ENCODE measurements around the gene CLASRP. TPM values are rescaled to one million over a fixed set of nuclear protein-coding genes. Genes with fewer than 3 reads are reported as not detected.

The CLASRP gene
- total and polyA plus RNA-seq, 2 donors (not counting 1 experiment from before 2014, with no cell fraction given): 12.1 to 15.7 TPM

DNA sequence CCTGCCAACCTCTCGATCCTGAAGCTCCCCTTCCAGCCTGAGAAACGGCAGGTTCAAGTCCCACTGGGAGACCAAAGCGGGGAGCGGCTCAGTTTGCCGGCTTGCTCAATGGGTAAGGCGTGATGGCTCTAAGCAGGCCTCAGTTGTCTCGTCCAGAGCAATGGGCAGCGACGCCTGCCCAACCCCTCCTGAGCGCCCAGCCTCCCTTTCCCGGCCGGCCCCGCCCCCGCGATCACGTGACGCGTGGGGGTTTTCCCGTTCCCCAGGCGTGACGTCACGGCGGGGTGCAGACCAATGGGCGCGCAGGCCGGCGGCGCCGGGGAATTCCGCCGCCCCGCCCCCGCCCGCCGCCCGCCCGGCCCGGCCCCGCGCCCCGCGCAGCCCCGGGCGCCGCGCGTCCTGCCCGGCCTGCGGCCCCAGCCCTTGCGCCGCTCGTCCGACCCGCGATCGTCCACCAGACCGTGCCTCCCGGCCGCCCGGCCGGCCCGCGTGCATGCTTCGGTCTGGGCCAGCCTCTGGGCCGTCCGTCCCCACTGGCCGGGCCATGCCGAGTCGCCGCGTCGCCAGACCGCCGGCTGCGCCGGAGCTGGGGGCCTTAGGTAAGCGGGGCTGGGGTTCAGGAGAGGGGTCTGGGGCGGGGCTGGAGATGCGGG is 37.6 kb upstream of the CLASRP start, which contains the start of gene RELB:
Gene RELB, plus strand, starts transcription at position 378 of the 653 bp plus-strand sequence. Its CDS starts 116 bp downstream, at position 494.
- peak within 1 kb of the TSS; percentile 95 for H3K27ac ChIP-seq (ENCODE audit: insufficient read depth, low read length)
- peaks cover 3% of the 10 kb centered on the region for H3K4me1 ChIP-seq (ENCODE audit: control insufficient read depth, extremely low read depth, insufficient read depth, low read length)
- H3K9me3 ChIP-seq (ENCODE audit: control insufficient read depth, insufficient read depth, low read depth, low read length): no peaks in the 10 kb centered on the region
- TF ChIP-seq CTCF (conservative IDR thresholded peaks at IDR 0.05 in 1 of 2, IDR thresholded peaks at IDR 0.05 in 1 of 2; ENCODE audit: low read depth in 1 of 2, low read length in 2 of 2) (no peak), EZH2 (IDR thresholded peaks at IDR 0.05; ENCODE audit: low read length, missing control alignments) (no peak)
- H3K27me3 ChIP-seq (ENCODE audit: control insufficient read depth, insufficient read depth, low read length): no peaks in the 10 kb centered on the region
- peak within 1 kb of the TSS; percentile 62 to 75 (median 70) for H3K4me3 ChIP-seq (replicated peaks in 1 of 4; ENCODE audit: control extremely low read depth in 1 of 4, insufficient read depth in 1 of 4, low read depth in 3 of 4, low read length in 4 of 4)
- peak within 1 kb of the TSS; percentile 87 for H2AFZ ChIP-seq (ENCODE audit: low read length)
- no peaks in the 10 kb centered on the region for H4K20me1 ChIP-seq (ENCODE audit: control insufficient read depth, extremely low read depth, insufficient read depth, low read length)
- DNase-seq (ENCODE audit: low read depth in 2 of 2): peak; percentile 80 to 84
- H3K36me3 ChIP-seq (ENCODE audit: control insufficient read depth, insufficient read depth, low read length): no peaks in the 10 kb centered on the region
- H3K79me2 ChIP-seq (ENCODE audit: control insufficient read depth, insufficient read depth, low read length): no peaks in the 10 kb centered on the region
- peak within 1 kb of the TSS; percentile 95 for H3K4me2 ChIP-seq (ENCODE audit: extremely low read depth, insufficient read depth, low read length)
- H3K9ac ChIP-seq (ENCODE audit: insufficient read depth, low read length): peak within 1 kb of the TSS; percentile 97

GRCh38 chr19:45003485-45003884 is 35.4 kb upstream of the CLASRP start:
- Histone ChIP-seq H3K79me2 (ENCODE audit: control insufficient read depth, insufficient read depth, low read length) (no peaks in the 10 kb centered on the region), H3K9me3 (ENCODE audit: control insufficient read depth, insufficient read depth, low read depth, low read length) (no peaks in the 10 kb centered on the region), H3K27me3 (ENCODE audit: control insufficient read depth, insufficient read depth, low read length) (no peaks in the 10 kb centered on the region), H3K4me1 (ENCODE audit: control insufficient read depth, extremely low read depth, insufficient read depth, low read length) (peaks cover 3% of the 10 kb centered on the region), H3K36me3 (ENCODE audit: control insufficient read depth, insufficient read depth, low read length) (no peaks in the 10 kb centered on the region), H3K27ac (ENCODE audit: insufficient read depth, low read length) (no peak overlapping the region), H4K20me1 (ENCODE audit: control insufficient read depth, extremely low read depth, insufficient read depth, low read length) (no peaks in the 10 kb centered on the region), H3K4me3 (replicated peaks in 1 of 4; ENCODE audit: control extremely low read depth in 1 of 4, insufficient read depth in 1 of 4, low read depth in 3 of 4, low read length in 4 of 4) (no peak overlapping the region), H2AFZ (ENCODE audit: low read length) (no peak overlapping the region), H3K4me2 (ENCODE audit: extremely low read depth, insufficient read depth, low read length) (no peak overlapping the region), H3K9ac (ENCODE audit: insufficient read depth, low read length) (no peak overlapping the region)
- TF ChIP-seq EZH2 (IDR thresholded peaks at IDR 0.05; ENCODE audit: low read length, missing control alignments): no peak
- TF ChIP-seq CTCF (conservative IDR thresholded peaks at IDR 0.05 in 1 of 2, IDR thresholded peaks at IDR 0.05 in 1 of 2; ENCODE audit: low read depth in 1 of 2, low read length in 2 of 2): no peak
- no peak for DNase-seq (ENCODE audit: low read depth in 2 of 2)

GRCh38 chr19:45005787-45006186 is 33.1 kb upstream of the CLASRP start:
- Histone ChIP-seq H3K4me1 (ENCODE audit: control insufficient read depth, extremely low read depth, insufficient read depth, low read length) (peaks cover 3% of the 10 kb centered on the region), H3K4me2 (ENCODE audit: extremely low read depth, insufficient read depth, low read length) (no peak overlapping the region), H3K9me3 (ENCODE audit: control insufficient read depth, insufficient read depth, low read depth, low read length) (no peaks in the 10 kb centered on the region), H3K27ac (ENCODE audit: insufficient read depth, low read length) (no peak overlapping the region), H3K27me3 (ENCODE audit: control insufficient read depth, insufficient read depth, low read length) (no peaks in the 10 kb centered on the region), H3K4me3 (replicated peaks in 1 of 4; ENCODE audit: control extremely low read depth in 1 of 4, insufficient read depth in 1 of 4, low read depth in 3 of 4, low read length in 4 of 4) (no peak overlapping the region), H2AFZ (ENCODE audit: low read length) (no peak overlapping the region), H3K9ac (ENCODE audit: insufficient read depth, low read length) (no peak overlapping the region), H3K79me2 (ENCODE audit: control insufficient read depth, insufficient read depth, low read length) (no peaks in the 10 kb centered on the region), H3K36me3 (ENCODE audit: control insufficient read depth, insufficient read depth, low read length) (no peaks in the 10 kb centered on the region), H4K20me1 (ENCODE audit: control insufficient read depth, extremely low read depth, insufficient read depth, low read length) (no peaks in the 10 kb centered on the region)
- no peak for DNase-seq (ENCODE audit: low read depth in 2 of 2)
- no peak for TF ChIP-seq CTCF (conservative IDR thresholded peaks at IDR 0.05 in 1 of 2, IDR thresholded peaks at IDR 0.05 in 1 of 2; ENCODE audit: low read depth in 1 of 2, low read length in 2 of 2)
- TF ChIP-seq EZH2 (IDR thresholded peaks at IDR 0.05; ENCODE audit: low read length, missing control alignments): no peak
